ENCODE data around the gene B4GALNT3.
"Not testable (repeated sequence)": the region's sequence is repeated elsewhere in the genome, so short reads cannot be mapped to it uniquely, and the experiment has no call there.

Gene B4GALNT3

GRCh38 chr12:459430-460258 lies at the start of gene B4GALNT3:
B4GALNT3 (plus strand) TSS chr12:459939; CDS start chr12:460377, 438 bp downstream.
- peak in 1 of 2 donors; percentile 30 for DNase-seq (ENCODE audit: low read depth in 2 of 2, low spot score in 1 of 2)

GRCh38 chr12:414859-415258 lies 44.9 kb upstream of the B4GALNT3 start:
- DNase-seq (ENCODE audit: low read depth in 2 of 2, low spot score in 1 of 2) = no peak

- no peak for DNase-seq (ENCODE audit: low read depth in 2 of 2, low spot score in 1 of 2)
Measured at GRCh38 chr12:418432-418831, 41.3 kb upstream of the B4GALNT3 start.

GRCh38 chr12:422526-422925 lies 37.2 kb upstream of the B4GALNT3 start:
- DNase-seq (ENCODE audit: low read depth in 2 of 2, low spot score in 1 of 2) = no peak

- not testable (repeated sequence) for DNase-seq (ENCODE audit: low read depth in 2 of 2, low spot score in 1 of 2)
Measured at GRCh38 chr12:435737-436136, 24.0 kb upstream of the B4GALNT3 start.

GRCh38 chr12:442235-442884 lies 17.4 kb upstream of the B4GALNT3 start:
- no peak for DNase-seq (ENCODE audit: low read depth in 2 of 2, low spot score in 1 of 2)

- no peak for DNase-seq (ENCODE audit: low read depth in 2 of 2, low spot score in 1 of 2)
Measured at GRCh38 chr12:447141-447540, 12.6 kb upstream of the B4GALNT3 start.

GRCh38 chr12:449203-449602 lies 10.5 kb upstream of the B4GALNT3 start:
- no peak for DNase-seq (ENCODE audit: low read depth in 2 of 2, low spot score in 1 of 2)

- DNase-seq (ENCODE audit: low read depth in 2 of 2, low spot score in 1 of 2) = no peak
Measured at GRCh38 chr12:450438-450837, 9.3 kb upstream of the B4GALNT3 start.

GRCh38 chr12:452667-453210 lies 7.0 kb upstream of the B4GALNT3 start:
- DNase-seq (ENCODE audit: low read depth in 2 of 2, low spot score in 1 of 2) = no peak

- DNase-seq (ENCODE audit: low read depth in 2 of 2, low spot score in 1 of 2) = no peak
Measured at GRCh38 chr12:454833-455232, 4.9 kb upstream of the B4GALNT3 start.

GRCh38 chr12:455821-456220 lies 3.9 kb upstream of the B4GALNT3 start:
- DNase-seq (ENCODE audit: low read depth in 2 of 2, low spot score in 1 of 2) = no peak

GRCh38 chr12:457676-458075 lies 2.1 kb upstream of the B4GALNT3 start:
- no peak for DNase-seq (ENCODE audit: low read depth in 2 of 2, low spot score in 1 of 2)

GRCh38 chr12:459050-459429 lies 699 bp upstream of the B4GALNT3 start:
- DNase-seq (ENCODE audit: low read depth in 2 of 2, low spot score in 1 of 2) = no peak

- DNase-seq (ENCODE audit: low read depth in 2 of 2, low spot score in 1 of 2) = no peak
Measured at GRCh38 chr12:460261-461230, 807 bp downstream of the B4GALNT3 start.

- no peak for DNase-seq (ENCODE audit: low read depth in 2 of 2, low spot score in 1 of 2)
Measured at GRCh38 chr12:461425-461824, 1.7 kb downstream of the B4GALNT3 start.

- DNase-seq (ENCODE audit: low read depth in 2 of 2, low spot score in 1 of 2) = no peak
Measured at GRCh38 chr12:462936-463705, 3.4 kb downstream of the B4GALNT3 start.

GRCh38 chr12:464484-465267 lies 4.9 kb downstream of the B4GALNT3 start:
- no peak for DNase-seq (ENCODE audit: low read depth in 2 of 2, low spot score in 1 of 2)

GRCh38 chr12:466039-466438 lies 6.3 kb downstream of the B4GALNT3 start:
- DNase-seq (ENCODE audit: low read depth in 2 of 2, low spot score in 1 of 2) = no peak

- no peak for DNase-seq (ENCODE audit: low read depth in 2 of 2, low spot score in 1 of 2)
Measured at GRCh38 chr12:466762-467161, 7.0 kb downstream of the B4GALNT3 start.

Data from stimulated activated CD8-positive, alpha-beta memory T cell treated with anti-CD3 and anti-CD28 coated beads, Interleukin-4, amount 100 ng/mL, for 4 hours (primary cell).